SK-N-SH (cell line): ENCODE data around the gene C1QTNF8. TPM values are rescaled to one million over a fixed set of nuclear protein-coding genes. Genes with fewer than 3 reads are reported as not detected.

Experiments used
- CTCF ChIA-PET: fragments of 300-600, 350-600 bp; formaldehyde crosslinking; extraction: SDS; loops from one replicate; lab custom pipeline; 2021; lab: Yijun Ruan, JAX
- POLR2A ChIA-PET: fragments of 350-600 bp; sonication (Branson Sonifier 250); formaldehyde crosslinking; extraction: SDS; loops from one replicate; lab custom pipeline; 2020; ENCODE audit warnings: antibody characterized with exemption, inconsistent platforms; lab: Yijun Ruan, JAX
- DNase-seq: peaks from one replicate; pipeline ENCODE4 v3.0.0; 2012
- H2AFZ ChIP-seq: fragments of 200-600 bp; sonication (generic); 2 replicates; pipeline ENCODE4 v1.8.1; 2016; ENCODE audit warnings: antibody characterized with exemption, mild to moderate bottlenecking, low read depth
- H3F3A ChIP-seq: fragments of 200-600 bp; sonication (generic); replicated peaks from 2 replicates; pipeline ENCODE3; 2016; ENCODE audit warnings: antibody characterized with exemption, mild to moderate bottlenecking; ENCODE audit not compliant: insufficient read depth
- H3K27ac ChIP-seq, 2 experiments: fragments of 200-500 bp in 1 of 2; fragments of 200-600 bp in 1 of 2; sonication (Bioruptor generic) in 1 of 2; sonication (generic), shearing (Covaris generic) in 1 of 2; 2 replicates each; pipeline versions ENCODE4 v1.5.1 to v1.6.1; 2014 to 2016; ENCODE audit warnings: low read depth in 2 of 2, inconsistent platforms in 1 of 2, low read length in 1 of 2, mild to moderate bottlenecking in 1 of 2, mixed read lengths in 1 of 2
- H3K27me3 ChIP-seq: fragments of 200-600 bp; sonication (generic), shearing (Covaris generic); 2 replicates; pipeline ENCODE4 v1.6.1; 2016; ENCODE audit warnings: mixed run types; ENCODE audit not compliant: insufficient read depth
- H3K36me3 ChIP-seq, 2 experiments: fragments of 200-500 bp in 1 of 2; fragments of 200-600 bp in 1 of 2; sonication (Bioruptor generic) in 1 of 2; sonication (generic) in 1 of 2; replicated peaks in 1 of 2; 2 replicates each; pipeline versions ENCODE3 to v1.5.1; 2014 to 2016; ENCODE audit warnings: low read length in 1 of 2, mild to moderate bottlenecking in 1 of 2; ENCODE audit not compliant: insufficient read depth in 2 of 2, control insufficient read depth in 1 of 2
- H3K4me1 ChIP-seq, 2 experiments: fragments of 200-500 bp in 1 of 2; fragments of 200-600 bp in 1 of 2; sonication (Bioruptor generic) in 1 of 2; sonication (generic), shearing (Covaris generic) in 1 of 2; 2 replicates each; pipeline versions ENCODE4 v1.5.1 to v1.6.1; 2014 to 2016; ENCODE audit warnings: low read depth in 1 of 2, low read length in 1 of 2, mixed run types in 1 of 2; ENCODE audit not compliant: insufficient read depth in 2 of 2, control insufficient read depth in 1 of 2
- H3K4me2 ChIP-seq: fragments of 200-600 bp; sonication (generic), shearing (Covaris generic); 2 replicates; pipeline ENCODE4 v1.6.1; 2017; ENCODE audit warnings: mixed run types
- H3K4me3 ChIP-seq, 2 experiments: fragments of 200-500 bp in 1 of 2; fragments of 200-600 bp in 1 of 2; sonication (Bioruptor generic) in 1 of 2; sonication (generic), shearing (Covaris generic) in 1 of 2; 2 replicates each; pipeline versions ENCODE4 v1.5.1 to v1.8.1; 2014 to 2016; ENCODE audit warnings: low read depth in 2 of 2, inconsistent platforms in 1 of 2, low read length in 1 of 2, mild to moderate bottlenecking in 1 of 2, mixed read lengths in 1 of 2, moderate library complexity in 1 of 2
- H3K79me2 ChIP-seq: fragments of 200-600 bp; sonication (generic); 2 replicates; pipeline ENCODE4 v1.8.1; 2017; ENCODE audit warnings: mild to moderate bottlenecking; ENCODE audit not compliant: insufficient read depth
- H3K9ac ChIP-seq: fragments of 200-600 bp; sonication (generic); 2 replicates; pipeline ENCODE4 v1.6.1; 2017; ENCODE audit warnings: mixed run types
- H3K9me2 ChIP-seq: fragments of 200-600 bp; sonication (generic); 2 replicates; pipeline ENCODE4 v1.6.1; 2017; ENCODE audit warnings: mixed run types
- H3K9me3 ChIP-seq: fragments of 200-600 bp; sonication (generic); 2 replicates; pipeline ENCODE4 v1.6.1; 2017; ENCODE audit warnings: mixed run types, mild to moderate bottlenecking, moderate library complexity
- H4K20me1 ChIP-seq: fragments of 200-600 bp; sonication (generic); 2 replicates; pipeline ENCODE4 v1.6.1; 2017; ENCODE audit warnings: mild to moderate bottlenecking, mixed run types; ENCODE audit not compliant: insufficient read depth
- CHD2 ChIP-seq: fragments of 150-350 bp; IDR thresholded peaks from 2 replicates; pipeline ENCODE4 v1.6.1; 2018; ENCODE audit warnings: low read length; ENCODE audit not compliant: partially characterized antibody
- ELF1 ChIP-seq: IDR thresholded peaks from 2 replicates; pipeline ENCODE4 v1.4.0; 2012
- EP300 ChIP-seq, 2 experiments: IDR thresholded peaks; 2 replicates each; pipeline versions ENCODE4 v1.4.0 to v1.6.1; 2012; ENCODE audit warnings: borderline replicate concordance in 1 of 2, low read depth in 1 of 2, low read length in 1 of 2
- EZH2phosphoT487 ChIP-seq: fragments of 200-600 bp; sonication (generic); IDR thresholded peaks from 2 replicates; pipeline ENCODE4 v1.6.1; 2017; ENCODE audit warnings: low read depth, mixed run types, mild to moderate bottlenecking, antibody characterized with exemption, moderate library complexity, borderline replicate concordance
- GABPA ChIP-seq: IDR thresholded peaks from 2 replicates; pipeline ENCODE4 v1.4.0; 2012; ENCODE audit warnings: low read depth, mild to moderate bottlenecking
- JUND ChIP-seq: IDR thresholded peaks from 2 replicates; pipeline ENCODE4 v1.4.0; 2012
- NFIC ChIP-seq: IDR thresholded peaks from 2 replicates; pipeline ENCODE4 v1.4.0; 2012; ENCODE audit warnings: borderline replicate concordance
- NRF1 ChIP-seq: IDR thresholded peaks from 2 replicates; pipeline ENCODE4 v1.6.1; 2012; ENCODE audit warnings: low read depth, mild to moderate bottlenecking, low read length
- RAD21 ChIP-seq: IDR thresholded peaks from 2 replicates; pipeline ENCODE4 v1.6.1; 2012; ENCODE audit warnings: mild to moderate bottlenecking, low read length
- RFX5 ChIP-seq: IDR thresholded peaks from 2 replicates; pipeline ENCODE4 v1.6.1; 2012; ENCODE audit warnings: mild to moderate bottlenecking, improper control_type of control experiment, low read length
- SMC3 ChIP-seq: IDR thresholded peaks from 2 replicates; pipeline ENCODE4 v1.6.1; 2012; ENCODE audit warnings: low read depth, low read length, improper control_type of control experiment
- WGBS: methylation state at CpG from one replicate; pipeline ENCODE4 v1.1.6; 2017; ENCODE audit warnings: low lambda C conversion rate; 5-methylcytosine and 5-hydroxymethylcytosine counted together
- polyA plus RNA-seq, 3 experiments: library from polyadenylated mRNA; depleted of rRNA; stranded (reverse); fragments of >200 nt; gene quantifications; 2 replicates each; pipeline ENCODE4 v1.2.3, GENCODE V29; 2012
- TF ChIP-seq, protein P1 (sequence below): IDR thresholded peaks from 2 replicates; pipeline ENCODE4 v1.6.1; 2012; ENCODE audit warnings: mild to moderate bottlenecking, low read depth, low read length, moderate library complexity
- TF ChIP-seq, protein P2 (sequence below): fragments of 150-350 bp; IDR thresholded peaks from 2 replicates; pipeline ENCODE4 v1.6.1; 2017; ENCODE audit warnings: antibody characterized with exemption, low read length, low read depth, borderline replicate concordance
- TF ChIP-seq, protein P3 (sequence below): IDR thresholded peaks from 2 replicates; pipeline ENCODE4; 2012
- TF ChIP-seq, protein P4 (sequence below): IDR thresholded peaks from 2 replicates; pipeline ENCODE4 v1.4.0; 2012; ENCODE audit warnings: low read depth, borderline replicate concordance

The C1QTNF8 gene
- polyA plus RNA-seq, 1 of the 3 experiments (the other 2 are of a cell fraction): not detected

DNA sequence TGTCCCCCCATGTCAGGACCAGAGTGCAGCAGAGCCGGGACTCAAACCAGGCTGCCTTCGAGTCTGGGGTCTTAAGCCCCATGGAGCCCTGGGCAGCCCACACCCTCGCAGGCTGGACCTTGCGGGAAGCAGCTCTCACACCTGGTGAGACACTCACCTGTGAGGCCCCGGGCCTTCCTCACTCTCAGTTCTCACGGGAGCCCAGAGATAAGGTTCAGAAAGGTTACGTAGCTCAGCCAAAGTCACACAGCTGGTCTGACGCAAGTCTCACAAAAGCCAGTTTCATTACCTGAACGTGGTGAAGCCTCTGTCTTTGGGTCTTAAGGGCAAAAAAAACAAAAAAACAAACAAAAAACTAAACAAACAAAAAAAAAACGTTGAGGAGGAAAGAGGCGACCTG, 56.3 kb downstream of the C1QTNF8 start:
- Histone ChIP-seq H3K79me2 (no peaks in the 10 kb centered on the region), H3K9me3 (no peaks in the 10 kb centered on the region), H3K27me3 (peaks cover 69% of the 10 kb centered on the region), H3K4me2 (no peak overlapping the region), H2AFZ (no peak overlapping the region)
- WGBS: 11% methylated on average over 10 of the region's 11 CpGs
- no peak for TF ChIP-seq NFIC
- no peak for TF ChIP-seq EP300 (IDR thresholded peaks at IDR 0.05; ENCODE audit: borderline replicate concordance in 1 of 2, low read depth in 1 of 2, low read length in 1 of 2)
- no peak for TF ChIP-seq EZH2phosphoT487
- TF ChIP-seq RFX5: no peak
- TF ChIP-seq, protein P1, sequence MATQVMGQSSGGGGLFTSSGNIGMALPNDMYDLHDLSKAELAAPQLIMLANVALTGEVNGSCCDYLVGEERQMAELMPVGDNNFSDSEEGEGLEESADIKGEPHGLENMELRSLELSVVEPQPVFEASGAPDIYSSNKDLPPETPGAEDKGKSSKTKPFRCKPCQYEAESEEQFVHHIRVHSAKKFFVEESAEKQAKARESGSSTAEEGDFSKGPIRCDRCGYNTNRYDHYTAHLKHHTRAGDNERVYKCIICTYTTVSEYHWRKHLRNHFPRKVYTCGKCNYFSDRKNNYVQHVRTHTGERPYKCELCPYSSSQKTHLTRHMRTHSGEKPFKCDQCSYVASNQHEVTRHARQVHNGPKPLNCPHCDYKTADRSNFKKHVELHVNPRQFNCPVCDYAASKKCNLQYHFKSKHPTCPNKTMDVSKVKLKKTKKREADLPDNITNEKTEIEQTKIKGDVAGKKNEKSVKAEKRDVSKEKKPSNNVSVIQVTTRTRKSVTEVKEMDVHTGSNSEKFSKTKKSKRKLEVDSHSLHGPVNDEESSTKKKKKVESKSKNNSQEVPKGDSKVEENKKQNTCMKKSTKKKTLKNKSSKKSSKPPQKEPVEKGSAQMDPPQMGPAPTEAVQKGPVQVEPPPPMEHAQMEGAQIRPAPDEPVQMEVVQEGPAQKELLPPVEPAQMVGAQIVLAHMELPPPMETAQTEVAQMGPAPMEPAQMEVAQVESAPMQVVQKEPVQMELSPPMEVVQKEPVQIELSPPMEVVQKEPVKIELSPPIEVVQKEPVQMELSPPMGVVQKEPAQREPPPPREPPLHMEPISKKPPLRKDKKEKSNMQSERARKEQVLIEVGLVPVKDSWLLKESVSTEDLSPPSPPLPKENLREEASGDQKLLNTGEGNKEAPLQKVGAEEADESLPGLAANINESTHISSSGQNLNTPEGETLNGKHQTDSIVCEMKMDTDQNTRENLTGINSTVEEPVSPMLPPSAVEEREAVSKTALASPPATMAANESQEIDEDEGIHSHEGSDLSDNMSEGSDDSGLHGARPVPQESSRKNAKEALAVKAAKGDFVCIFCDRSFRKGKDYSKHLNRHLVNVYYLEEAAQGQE: no peak
- no peak for TF ChIP-seq CHD2
- no peak for TF ChIP-seq RAD21
- TF ChIP-seq, protein P2, sequence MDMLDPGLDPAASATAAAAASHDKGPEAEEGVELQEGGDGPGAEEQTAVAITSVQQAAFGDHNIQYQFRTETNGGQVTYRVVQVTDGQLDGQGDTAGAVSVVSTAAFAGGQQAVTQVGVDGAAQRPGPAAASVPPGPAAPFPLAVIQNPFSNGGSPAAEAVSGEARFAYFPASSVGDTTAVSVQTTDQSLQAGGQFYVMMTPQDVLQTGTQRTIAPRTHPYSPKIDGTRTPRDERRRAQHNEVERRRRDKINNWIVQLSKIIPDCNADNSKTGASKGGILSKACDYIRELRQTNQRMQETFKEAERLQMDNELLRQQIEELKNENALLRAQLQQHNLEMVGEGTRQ: no peak
- no peak for TF ChIP-seq NRF1
- no peak for TF ChIP-seq SMC3
- no peak for TF ChIP-seq ELF1
- TF ChIP-seq, protein P3, sequence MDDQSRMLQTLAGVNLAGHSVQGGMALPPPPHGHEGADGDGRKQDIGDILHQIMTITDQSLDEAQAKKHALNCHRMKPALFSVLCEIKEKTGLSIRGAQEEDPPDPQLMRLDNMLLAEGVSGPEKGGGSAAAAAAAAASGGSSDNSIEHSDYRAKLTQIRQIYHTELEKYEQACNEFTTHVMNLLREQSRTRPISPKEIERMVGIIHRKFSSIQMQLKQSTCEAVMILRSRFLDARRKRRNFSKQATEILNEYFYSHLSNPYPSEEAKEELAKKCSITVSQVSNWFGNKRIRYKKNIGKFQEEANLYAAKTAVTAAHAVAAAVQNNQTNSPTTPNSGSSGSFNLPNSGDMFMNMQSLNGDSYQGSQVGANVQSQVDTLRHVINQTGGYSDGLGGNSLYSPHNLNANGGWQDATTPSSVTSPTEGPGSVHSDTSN: no peak
- no peak for TF ChIP-seq GABPA
- no peak for TF ChIP-seq JUND
- TF ChIP-seq, protein P4, sequence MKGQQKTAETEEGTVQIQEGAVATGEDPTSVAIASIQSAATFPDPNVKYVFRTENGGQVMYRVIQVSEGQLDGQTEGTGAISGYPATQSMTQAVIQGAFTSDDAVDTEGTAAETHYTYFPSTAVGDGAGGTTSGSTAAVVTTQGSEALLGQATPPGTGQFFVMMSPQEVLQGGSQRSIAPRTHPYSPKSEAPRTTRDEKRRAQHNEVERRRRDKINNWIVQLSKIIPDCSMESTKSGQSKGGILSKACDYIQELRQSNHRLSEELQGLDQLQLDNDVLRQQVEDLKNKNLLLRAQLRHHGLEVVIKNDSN: no peak
- TF ChIP-seq, all 33 proteins: peak for 0
- Histone ChIP-seq H3K9ac (no peak overlapping the region), H3K4me3 (no peak overlapping the region), H4K20me1 (no peaks in the 10 kb centered on the region), H3F3A (no peaks in the 10 kb centered on the region), H3K9me2 (no peaks in the 10 kb centered on the region), H3K36me3 (no peaks in the 10 kb centered on the region), H3K27ac (no peak overlapping the region), H3K4me1 (no peaks in the 10 kb centered on the region)
- ChIA-PET POLR2A (no interaction called here), CTCF (interaction anchor here (2.2 kb wide), 1 partner anchor 16 kb away, joined by 8 read pairs; no protein-coding TSS in a partner anchor)
- no peak for DNase-seq
